Measurements from ENCODE around the gene APOE. TPM values are rescaled to one million over a fixed set of nuclear protein-coding genes. Genes with fewer than 3 reads are reported as not detected.

The APOE gene
- total RNA-seq, 1 experiment from 2014 or later: 530 TPM

- Histone ChIP-seq H2BK5ac (ENCODE audit: insufficient read length, low read length) (no peak overlapping the region), H2BK120ac (ENCODE audit: low read depth, low read length, poor library complexity, severe bottlenecking) (no peak overlapping the region), H3K9ac (ENCODE audit: extremely low read depth, insufficient read length, low read length) (no peak overlapping the region), H2AFZ (ENCODE audit: low read length) (no peak overlapping the region), H4K91ac (ENCODE audit: insufficient read length, low read depth, low read length) (no peak overlapping the region), H4K5ac (ENCODE audit: insufficient read length, low read depth, low read length) (no peak overlapping the region), H2AK5ac (ENCODE audit: insufficient read length, low read length) (no peak overlapping the region), H3K4me1 (ENCODE audit: insufficient read depth, low read length) (no peaks in the 10 kb centered on the region), H3K79me1 (ENCODE audit: insufficient read depth, low read depth, low read length, poor library complexity, severe bottlenecking) (no peaks in the 10 kb centered on the region), H3T11ph (ENCODE audit: low read length) (no peak overlapping the region), H3K23me2 (ENCODE audit: insufficient read length, low read depth, low read length, poor library complexity, severe bottlenecking) (no peaks in the 10 kb centered on the region), H3K9me3 (ENCODE audit: control insufficient read depth, low read depth, low read length) (no peaks in the 10 kb centered on the region), H3K18ac (ENCODE audit: insufficient read length, low read depth, low read length) (no peak overlapping the region), H3K14ac (ENCODE audit: insufficient read depth, low read length) (no peak overlapping the region), H3K27me3 (ENCODE audit: insufficient read depth, low read length) (no peaks in the 10 kb centered on the region), H4K20me1 (ENCODE audit: control insufficient read depth, insufficient read depth, insufficient read length) (no peaks in the 10 kb centered on the region), H3K56ac (ENCODE audit: insufficient read length, low read depth, low read length) (no peak overlapping the region), H2BK15ac (ENCODE audit: low read depth, low read length) (no peak overlapping the region), H3K4ac (ENCODE audit: low read depth, low read length) (no peak overlapping the region), H4K8ac (replicated peaks; ENCODE audit: insufficient read length, low read depth, low read length) (no peak overlapping the region), H3K27ac (ENCODE audit: insufficient read length, low read depth, low read length) (no peak overlapping the region), H3K23ac (ENCODE audit: insufficient read length, low read depth, low read length) (no peak overlapping the region), H3K79me2 (ENCODE audit: insufficient read depth, low read length) (no peaks in the 10 kb centered on the region; the same call in 1 of the 2 replicates), H3K4me2 (ENCODE audit: insufficient read depth, insufficient read length, low read length) (no peak overlapping the region), H2BK20ac (ENCODE audit: low read depth, low read length, poor library complexity, severe bottlenecking) (no peak overlapping the region), H2BK12ac (ENCODE audit: insufficient read length, low read depth, low read length) (no peak overlapping the region)
- DNase-seq: no peak
- TF ChIP-seq, protein P1, sequence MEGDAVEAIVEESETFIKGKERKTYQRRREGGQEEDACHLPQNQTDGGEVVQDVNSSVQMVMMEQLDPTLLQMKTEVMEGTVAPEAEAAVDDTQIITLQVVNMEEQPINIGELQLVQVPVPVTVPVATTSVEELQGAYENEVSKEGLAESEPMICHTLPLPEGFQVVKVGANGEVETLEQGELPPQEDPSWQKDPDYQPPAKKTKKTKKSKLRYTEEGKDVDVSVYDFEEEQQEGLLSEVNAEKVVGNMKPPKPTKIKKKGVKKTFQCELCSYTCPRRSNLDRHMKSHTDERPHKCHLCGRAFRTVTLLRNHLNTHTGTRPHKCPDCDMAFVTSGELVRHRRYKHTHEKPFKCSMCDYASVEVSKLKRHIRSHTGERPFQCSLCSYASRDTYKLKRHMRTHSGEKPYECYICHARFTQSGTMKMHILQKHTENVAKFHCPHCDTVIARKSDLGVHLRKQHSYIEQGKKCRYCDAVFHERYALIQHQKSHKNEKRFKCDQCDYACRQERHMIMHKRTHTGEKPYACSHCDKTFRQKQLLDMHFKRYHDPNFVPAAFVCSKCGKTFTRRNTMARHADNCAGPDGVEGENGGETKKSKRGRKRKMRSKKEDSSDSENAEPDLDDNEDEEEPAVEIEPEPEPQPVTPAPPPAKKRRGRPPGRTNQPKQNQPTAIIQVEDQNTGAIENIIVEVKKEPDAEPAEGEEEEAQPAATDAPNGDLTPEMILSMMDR (conservative IDR thresholded peaks at IDR 0.05): no peak
- no CpG with 5 or more reads among the region's 15 CpGs for WGBS (ENCODE audit: extremely low coverage, insufficient read length, low lambda C conversion rate)
- Mint-ChIP-seq H3K4me3 (peak overlapping the region in 1 of 2 experiments; percentile 55; a peak in 1 of 5 replicates), H3K36me3 (ENCODE audit: insufficient read depth in 1 of 3, low read depth in 3 of 3) (peaks cover 25 to 68% (median 52%) of the 10 kb centered on the region in 3 experiments; a peak in 6 of 7 replicates), H3K4me1 (peaks cover 11 to 26% of the 10 kb centered on the region in 2 experiments), H3K27ac (no peak overlapping the region), H3K9me3 (no peaks in the 10 kb centered on the region), H3K27me3 (ENCODE audit: low read depth) (no peaks in the 10 kb centered on the region)
These were observed 2.4 kb upstream of the APOE start for GRCh38 chr19:44903216-44903601.
